ENCODE data around the gene TNP2.

The TNP2 gene

GRCh38 chr16:11239644-11240632 lies 29.2 kb downstream of the TNP2 start:
- Histone ChIP-seq H3K4me3 (ENCODE audit: low read length) (no peak overlapping the region), H3K9ac (ENCODE audit: low read depth, low read length) (no peak overlapping the region), H3K27me3 (ENCODE audit: control insufficient read depth, insufficient read depth, low read length) (peaks cover 19% of the 10 kb centered on the region), H3K4me1 (ENCODE audit: control insufficient read depth, insufficient read depth, low read length) (no peaks in the 10 kb centered on the region), H3K36me3 (ENCODE audit: insufficient read depth, low read length) (no peaks in the 10 kb centered on the region), H3K9me3 (replicated peaks; ENCODE audit: low read length) (no peaks in the 10 kb centered on the region), H3K4me2 (ENCODE audit: low read length) (no peak overlapping the region)

- H3K36me3 ChIP-seq (ENCODE audit: insufficient read depth, low read length), result no peaks in the 10 kb centered on the region
- H3K9ac ChIP-seq (ENCODE audit: low read depth, low read length), result no peak overlapping the region
- H3K4me3 ChIP-seq (ENCODE audit: low read length), result no peak overlapping the region
- peaks cover 6% of the 10 kb centered on the region for H3K4me1 ChIP-seq (ENCODE audit: control insufficient read depth, insufficient read depth, low read length)
- H3K4me2 ChIP-seq (ENCODE audit: low read length), result no peak overlapping the region
- H3K27me3 ChIP-seq (ENCODE audit: control insufficient read depth, insufficient read depth, low read length), result peaks cover 16% of the 10 kb centered on the region
- no peaks in the 10 kb centered on the region for H3K9me3 ChIP-seq (replicated peaks; ENCODE audit: low read length)
These were observed 30.6 kb downstream of the TNP2 start for GRCh38 chr16:11238272-11239202.

- Histone ChIP-seq H3K9me3 (replicated peaks; ENCODE audit: low read length) (no peaks in the 10 kb centered on the region), H3K4me1 (ENCODE audit: control insufficient read depth, insufficient read depth, low read length) (peaks cover 6% of the 10 kb centered on the region), H3K4me3 (ENCODE audit: low read length) (no peak overlapping the region), H3K4me2 (ENCODE audit: low read length) (no peak overlapping the region), H3K27me3 (ENCODE audit: control insufficient read depth, insufficient read depth, low read length) (peaks cover 2% of the 10 kb centered on the region), H3K9ac (ENCODE audit: low read depth, low read length) (no peak overlapping the region), H3K36me3 (ENCODE audit: insufficient read depth, low read length) (no peaks in the 10 kb centered on the region)
These were observed 32.5 kb downstream of the TNP2 start for GRCh38 chr16:11236461-11237254.

- Histone ChIP-seq H3K9ac (ENCODE audit: low read depth, low read length) (no peak overlapping the region), H3K27me3 (ENCODE audit: control insufficient read depth, insufficient read depth, low read length) (no peaks in the 10 kb centered on the region), H3K9me3 (replicated peaks; ENCODE audit: low read length) (no peaks in the 10 kb centered on the region), H3K36me3 (ENCODE audit: insufficient read depth, low read length) (no peaks in the 10 kb centered on the region), H3K4me2 (ENCODE audit: low read length) (no peak overlapping the region), H3K4me3 (ENCODE audit: low read length) (no peak overlapping the region), H3K4me1 (ENCODE audit: control insufficient read depth, insufficient read depth, low read length) (peaks cover 6% of the 10 kb centered on the region)
These were observed 33.5 kb downstream of the TNP2 start for GRCh38 chr16:11235703-11235991.

- Histone ChIP-seq H3K27me3 (ENCODE audit: control insufficient read depth, insufficient read depth, low read length) (no peaks in the 10 kb centered on the region), H3K4me3 (ENCODE audit: low read length) (no peak overlapping the region), H3K9ac (ENCODE audit: low read depth, low read length) (no peak overlapping the region), H3K36me3 (ENCODE audit: insufficient read depth, low read length) (no peaks in the 10 kb centered on the region), H3K4me1 (ENCODE audit: control insufficient read depth, insufficient read depth, low read length) (peaks cover 6% of the 10 kb centered on the region), H3K4me2 (ENCODE audit: low read length) (no peak overlapping the region), H3K9me3 (replicated peaks; ENCODE audit: low read length) (no peaks in the 10 kb centered on the region)
These were observed 34.0 kb downstream of the TNP2 start for GRCh38 chr16:11234884-11235702.

- no peak overlapping the region for H3K4me2 ChIP-seq (ENCODE audit: low read length)
- no peaks in the 10 kb centered on the region for H3K36me3 ChIP-seq (ENCODE audit: insufficient read depth, low read length)
- no peaks in the 10 kb centered on the region for H3K9me3 ChIP-seq (replicated peaks; ENCODE audit: low read length)
- H3K9ac ChIP-seq (ENCODE audit: low read depth, low read length), result no peak overlapping the region
- H3K4me1 ChIP-seq (ENCODE audit: control insufficient read depth, insufficient read depth, low read length), result peaks cover 6% of the 10 kb centered on the region
- no peaks in the 10 kb centered on the region for H3K27me3 ChIP-seq (ENCODE audit: control insufficient read depth, insufficient read depth, low read length)
- no peak overlapping the region for H3K4me3 ChIP-seq (ENCODE audit: low read length)
These were observed 35.3 kb downstream of the TNP2 start for GRCh38 chr16:11233727-11234376.

- Histone ChIP-seq H3K4me2 (ENCODE audit: low read length) (no peak overlapping the region), H3K36me3 (ENCODE audit: insufficient read depth, low read length) (no peaks in the 10 kb centered on the region), H3K4me3 (ENCODE audit: low read length) (no peak overlapping the region), H3K4me1 (ENCODE audit: control insufficient read depth, insufficient read depth, low read length) (peaks cover 6% of the 10 kb centered on the region), H3K9ac (ENCODE audit: low read depth, low read length) (no peak overlapping the region), H3K27me3 (ENCODE audit: control insufficient read depth, insufficient read depth, low read length) (no peaks in the 10 kb centered on the region), H3K9me3 (replicated peaks; ENCODE audit: low read length) (no peaks in the 10 kb centered on the region)
These were observed 36.0 kb downstream of the TNP2 start for GRCh38 chr16:11232852-11233726.

- Histone ChIP-seq H3K36me3 (ENCODE audit: insufficient read depth, low read length) (no peaks in the 10 kb centered on the region), H3K27me3 (ENCODE audit: control insufficient read depth, insufficient read depth, low read length) (no peaks in the 10 kb centered on the region), H3K9ac (ENCODE audit: low read depth, low read length) (no peak overlapping the region), H3K9me3 (replicated peaks; ENCODE audit: low read length) (no peaks in the 10 kb centered on the region), H3K4me2 (ENCODE audit: low read length) (no peak overlapping the region), H3K4me1 (ENCODE audit: control insufficient read depth, insufficient read depth, low read length) (peaks cover 6% of the 10 kb centered on the region), H3K4me3 (ENCODE audit: low read length) (no peak overlapping the region)
These were observed 36.7 kb downstream of the TNP2 start for GRCh38 chr16:11232302-11232851.

GRCh38 chr16:11231367-11231970 lies 37.7 kb downstream of the TNP2 start:
- Histone ChIP-seq H3K27me3 (ENCODE audit: control insufficient read depth, insufficient read depth, low read length) (no peaks in the 10 kb centered on the region), H3K9me3 (replicated peaks; ENCODE audit: low read length) (no peaks in the 10 kb centered on the region), H3K4me1 (ENCODE audit: control insufficient read depth, insufficient read depth, low read length) (peaks cover 6% of the 10 kb centered on the region), H3K36me3 (ENCODE audit: insufficient read depth, low read length) (no peaks in the 10 kb centered on the region), H3K4me2 (ENCODE audit: low read length) (no peak overlapping the region), H3K9ac (ENCODE audit: low read depth, low read length) (no peak overlapping the region), H3K4me3 (ENCODE audit: low read length) (no peak overlapping the region)
